Central memory CD8-positive, alpha-beta T cell (primary cell): ENCODE data around the gene TBC1D14.

Experiments used
- ATAC-seq: fragments of 150-1000 bp; cut with Tn5 transposase; replicated peaks from 2 replicates; pipeline ENCODE4 v1.10.0; 2022; ENCODE audit warnings: mild to moderate bottlenecking, moderate FRiP score, moderate number of reproducible peaks; ENCODE audit not compliant: poor library complexity, severe bottlenecking; ENCODE audit errors: extremely low read depth
- DNase-seq, 2 donors: peaks; one replicate each; pipeline ENCODE4 v3.0.0; 2021; ENCODE audit warnings: low spot score in 2 of 2
- H3K27ac Mint-ChIP-seq: one replicate; pipeline ENCODE4 v1.8.0; 2022; ENCODE audit warnings: low read depth, mild to moderate bottlenecking, moderate library complexity, mixed read lengths
- H3K27me3 Mint-ChIP-seq: one replicate; pipeline ENCODE4 v1.8.0; 2022; ENCODE audit warnings: mixed read lengths
- H3K36me3 Mint-ChIP-seq: one replicate; pipeline ENCODE4 v1.8.0; 2022; ENCODE audit warnings: mild to moderate bottlenecking, moderate library complexity, mixed read lengths; ENCODE audit not compliant: insufficient read depth
- H3K4me1 Mint-ChIP-seq: one replicate; pipeline ENCODE4 v1.8.0; 2022; ENCODE audit warnings: mixed read lengths
- H3K4me3 Mint-ChIP-seq: one replicate; pipeline ENCODE4 v1.8.0; 2022; ENCODE audit warnings: mild to moderate bottlenecking, moderate library complexity, mixed read lengths
- H3K9me3 Mint-ChIP-seq: one replicate; pipeline ENCODE4 v1.8.0; 2022; ENCODE audit warnings: mixed read lengths

Gene TBC1D14

GRCh38 chr4:7014815-7015214 lies 105.2 kb downstream of the TBC1D14 start:
- Mint-ChIP-seq H3K27ac (no peak overlapping the region), H3K4me1 (peaks cover 10% of the 10 kb centered on the region), H3K9me3 (no peaks in the 10 kb centered on the region), H3K36me3 (peaks cover 41% of the 10 kb centered on the region), H3K27me3 (no peaks in the 10 kb centered on the region), H3K4me3 (no peak overlapping the region)
- no peak for DNase-seq
- ATAC-seq, result no peak

DNA sequence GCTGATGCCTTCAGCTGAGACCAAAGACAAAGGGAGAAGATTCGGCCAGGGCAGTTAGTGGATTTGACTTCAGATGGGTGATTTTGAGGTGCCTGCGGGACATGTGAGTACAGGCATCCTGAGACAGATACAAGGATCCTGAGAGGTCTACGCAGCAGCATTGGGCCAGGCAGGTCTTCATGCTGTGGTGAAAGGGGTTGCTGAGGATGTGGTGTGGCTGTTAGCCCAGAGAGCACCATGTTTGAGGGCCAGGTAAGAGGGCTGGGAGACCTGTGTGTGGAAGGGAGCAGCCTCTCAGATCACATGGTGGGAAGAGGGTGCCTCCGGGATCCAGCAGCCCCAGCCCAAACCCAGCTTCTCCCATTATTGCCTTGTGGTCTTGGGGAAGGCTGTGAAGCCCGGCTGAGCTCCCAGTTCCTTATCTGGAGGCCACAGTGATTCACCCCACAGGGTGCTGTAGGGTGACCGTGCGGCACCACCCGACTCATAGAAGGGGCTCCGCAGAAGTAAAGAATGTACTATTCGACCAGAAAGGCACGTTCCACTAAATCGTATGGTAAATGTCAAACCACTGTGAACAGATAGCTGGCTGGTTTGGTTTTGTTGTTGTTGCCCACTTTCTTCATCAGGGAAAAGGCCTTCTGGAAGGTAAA lies 105.9 kb downstream of the TBC1D14 start:
- Mint-ChIP-seq H3K9me3 (no peaks in the 10 kb centered on the region), H3K27ac (no peak overlapping the region), H3K4me3 (no peak overlapping the region), H3K36me3 (peaks cover 40% of the 10 kb centered on the region), H3K4me1 (peaks cover 10% of the 10 kb centered on the region), H3K27me3 (no peaks in the 10 kb centered on the region)
- ATAC-seq (no peak), DNase-seq (no peak)

GRCh38 chr4:7016086-7016485 lies 106.5 kb downstream of the TBC1D14 start:
- no peak overlapping the region for H3K4me3 Mint-ChIP-seq
- peaks cover 10% of the 10 kb centered on the region for H3K4me1 Mint-ChIP-seq
- H3K27me3 Mint-ChIP-seq, result no peaks in the 10 kb centered on the region
- DNase-seq, result no peak
- H3K27ac Mint-ChIP-seq, result no peak overlapping the region
- no peak for ATAC-seq
- H3K9me3 Mint-ChIP-seq, result no peaks in the 10 kb centered on the region
- peaks cover 43% of the 10 kb centered on the region for H3K36me3 Mint-ChIP-seq

DNA sequence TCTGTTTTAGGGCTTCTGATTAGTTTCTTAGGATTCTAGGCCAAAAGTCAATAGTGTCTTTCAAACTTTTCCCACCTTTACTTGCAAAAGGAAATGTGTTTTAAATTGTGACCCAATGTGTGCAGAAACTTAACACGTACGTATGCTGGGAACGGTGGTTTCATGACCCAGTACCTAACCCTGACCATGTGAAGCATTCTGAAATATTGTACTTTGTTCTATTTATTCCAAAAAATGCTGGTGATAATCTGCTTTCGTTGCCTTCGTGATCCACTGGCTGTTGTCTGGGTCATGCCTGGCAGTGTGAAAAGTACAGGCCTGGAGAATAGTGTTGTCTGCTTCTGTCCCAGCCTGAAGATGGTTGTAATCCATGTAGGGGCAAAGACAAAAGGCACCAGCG lies 106.9 kb downstream of the TBC1D14 start:
- DNase-seq, result no peak
- Mint-ChIP-seq H3K27ac (no peak overlapping the region), H3K4me3 (no peak overlapping the region), H3K36me3 (peaks cover 44% of the 10 kb centered on the region), H3K27me3 (no peaks in the 10 kb centered on the region), H3K4me1 (peaks cover 10% of the 10 kb centered on the region), H3K9me3 (no peaks in the 10 kb centered on the region)
- ATAC-seq, result no peak

GRCh38 chr4:7017446-7018048 lies 107.9 kb downstream of the TBC1D14 start:
- no peak for DNase-seq
- ATAC-seq, result no peak
- Mint-ChIP-seq H3K27ac (no peak overlapping the region), H3K4me1 (peaks cover 10% of the 10 kb centered on the region), H3K4me3 (no peak overlapping the region), H3K9me3 (no peaks in the 10 kb centered on the region), H3K36me3 (peaks cover 38% of the 10 kb centered on the region), H3K27me3 (no peaks in the 10 kb centered on the region)

- Mint-ChIP-seq H3K27me3 (no peaks in the 10 kb centered on the region), H3K27ac (no peak overlapping the region), H3K4me1 (peaks cover 10% of the 10 kb centered on the region), H3K9me3 (no peaks in the 10 kb centered on the region), H3K36me3 (peaks cover 36% of the 10 kb centered on the region), H3K4me3 (no peak overlapping the region)
- ATAC-seq (no peak), DNase-seq (no peak)
Measured at GRCh38 chr4:7018281-7018680, 108.7 kb downstream of the TBC1D14 start.

- Mint-ChIP-seq H3K4me3 (no peak overlapping the region), H3K4me1 (peaks cover 10% of the 10 kb centered on the region), H3K9me3 (no peaks in the 10 kb centered on the region), H3K27ac (no peak overlapping the region), H3K27me3 (no peaks in the 10 kb centered on the region), H3K36me3 (peaks cover 32% of the 10 kb centered on the region)
- no peak for DNase-seq
- no peak for ATAC-seq
Measured at GRCh38 chr4:7019367-7019766, 109.7 kb downstream of the TBC1D14 start.

DNA sequence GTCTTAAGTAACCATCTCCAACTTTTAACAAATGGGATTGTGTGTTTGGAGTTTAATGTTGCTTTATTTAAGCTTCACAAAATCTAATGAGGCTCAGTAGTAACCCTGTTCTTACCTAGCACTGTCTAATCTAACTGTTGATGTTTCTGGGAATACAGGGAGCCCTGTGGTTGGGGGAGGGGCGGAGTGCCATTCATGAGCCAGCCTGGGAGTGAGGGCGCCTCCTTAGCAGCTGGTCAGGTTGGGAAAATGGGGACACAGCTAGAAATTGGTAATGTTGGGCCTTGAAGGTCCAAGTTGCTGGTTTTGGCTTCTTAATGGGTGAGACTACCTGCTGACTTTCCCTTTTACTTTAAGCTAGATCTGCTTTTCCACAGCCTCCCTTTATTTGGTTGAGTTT lies 110.7 kb downstream of the TBC1D14 start:
- Mint-ChIP-seq H3K4me1 (peaks cover 5% of the 10 kb centered on the region), H3K4me3 (no peak overlapping the region), H3K9me3 (no peaks in the 10 kb centered on the region), H3K36me3 (peaks cover 33% of the 10 kb centered on the region), H3K27ac (no peak overlapping the region), H3K27me3 (no peaks in the 10 kb centered on the region)
- DNase-seq, result no peak
- no peak for ATAC-seq

DNA sequence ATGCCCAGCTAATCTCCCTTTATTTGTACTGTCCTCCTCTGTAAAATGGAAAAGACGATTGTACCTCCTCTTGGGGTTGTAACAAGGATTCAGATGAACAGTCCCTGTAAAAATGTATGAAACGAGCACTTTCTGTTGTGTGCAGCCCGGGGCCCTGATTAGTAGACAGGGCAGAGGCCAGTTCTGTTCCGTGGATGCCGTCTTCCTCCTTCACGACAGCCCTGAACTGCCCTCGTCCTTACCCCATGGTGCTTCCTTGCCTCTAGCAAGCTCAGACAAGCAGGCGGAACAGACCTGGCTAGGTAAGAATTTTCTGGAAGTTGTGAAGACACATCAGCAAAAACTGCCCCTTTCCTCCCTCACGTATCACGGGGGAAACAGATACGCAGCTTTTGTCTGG lies 111.2 kb downstream of the TBC1D14 start:
- Mint-ChIP-seq H3K4me3 (no peak overlapping the region), H3K4me1 (peaks cover 5% of the 10 kb centered on the region), H3K27ac (no peak overlapping the region), H3K9me3 (no peaks in the 10 kb centered on the region), H3K36me3 (peaks cover 33% of the 10 kb centered on the region), H3K27me3 (no peaks in the 10 kb centered on the region)
- DNase-seq (no peak), ATAC-seq (no peak)

- Mint-ChIP-seq H3K4me1 (peaks cover 5% of the 10 kb centered on the region), H3K9me3 (no peaks in the 10 kb centered on the region), H3K36me3 (peaks cover 36% of the 10 kb centered on the region), H3K27me3 (no peaks in the 10 kb centered on the region), H3K4me3 (no peak overlapping the region), H3K27ac (no peak overlapping the region)
- no peak for ATAC-seq
- no peak for DNase-seq
Measured at GRCh38 chr4:7021355-7021754, 111.7 kb downstream of the TBC1D14 start.

GRCh38 chr4:7021930-7022664 lies 112.5 kb downstream of the TBC1D14 start:
- Mint-ChIP-seq H3K27ac (peak overlapping the region; percentile 82), H3K36me3 (peaks cover 37% of the 10 kb centered on the region), H3K4me3 (no peak overlapping the region), H3K4me1 (peaks cover 5% of the 10 kb centered on the region), H3K9me3 (no peaks in the 10 kb centered on the region), H3K27me3 (no peaks in the 10 kb centered on the region)
- no peak for ATAC-seq
- DNase-seq, result no peak

GRCh38 chr4:7023486-7023885 lies 113.9 kb downstream of the TBC1D14 start:
- Mint-ChIP-seq H3K27ac (no peak overlapping the region), H3K36me3 (peaks cover 38% of the 10 kb centered on the region)
- ATAC-seq, result no peak

GRCh38 chr4:7023901-7024300 lies 114.3 kb downstream of the TBC1D14 start:
- H3K9me3 Mint-ChIP-seq, result no peaks in the 10 kb centered on the region
- peaks cover 35% of the 10 kb centered on the region for H3K36me3 Mint-ChIP-seq
- no peak overlapping the region for H3K4me3 Mint-ChIP-seq
- H3K27ac Mint-ChIP-seq, result no peak overlapping the region
- no peaks in the 10 kb centered on the region for H3K27me3 Mint-ChIP-seq
- no peak for ATAC-seq
- DNase-seq, result no peak
- H3K4me1 Mint-ChIP-seq, result no peaks in the 10 kb centered on the region

More at GRCh38 chr4:7023486-7023885, 113.9 kb downstream of the TBC1D14 start:
- H3K9me3 Mint-ChIP-seq, result no peaks in the 10 kb centered on the region
- DNase-seq, result no peak
- H3K4me3 Mint-ChIP-seq, result no peak overlapping the region
- peaks cover 3% of the 10 kb centered on the region for H3K4me1 Mint-ChIP-seq
- no peaks in the 10 kb centered on the region for H3K27me3 Mint-ChIP-seq
